ENCODE data around the gene RRAGD. TPM values are rescaled to one million over a fixed set of nuclear protein-coding genes. Genes with fewer than 3 reads are reported as not detected.

The RRAGD gene
- total RNA-seq, 1 donor from 2014 or later = 4.5 TPM

GRCh38 chr6:89371849-89372505 is 40.1 kb downstream of the RRAGD start:
- TF ChIP-seq CTCF (IDR thresholded peaks at IDR 0.05) = peak; percentile 89
- Mint-ChIP-seq H3K36me3 (ENCODE audit: unreplicated experiment) (no peaks in the 10 kb centered on the region), H3K4me3 (ENCODE audit: unreplicated experiment) (no peak overlapping the region), H3K4me1 (ENCODE audit: unreplicated experiment) (peaks cover 3% of the 10 kb centered on the region), H3K27ac (ENCODE audit: unreplicated experiment) (no peak overlapping the region), H3K9me3 (ENCODE audit: unreplicated experiment) (no peaks in the 10 kb centered on the region), H3K27me3 (ENCODE audit: unreplicated experiment) (no peaks in the 10 kb centered on the region)
- DNase-seq (ENCODE audit: extremely low spot score, unreplicated experiment) = peak; percentile 87

- H3K4me3 Mint-ChIP-seq (ENCODE audit: unreplicated experiment) = no peak overlapping the region
- no peaks in the 10 kb centered on the region for H3K36me3 Mint-ChIP-seq (ENCODE audit: unreplicated experiment)
- no peak overlapping the region for H3K27ac Mint-ChIP-seq (ENCODE audit: unreplicated experiment)
- DNase-seq (ENCODE audit: extremely low spot score, unreplicated experiment) = no peak
- H3K9me3 Mint-ChIP-seq (ENCODE audit: unreplicated experiment) = no peaks in the 10 kb centered on the region
- TF ChIP-seq CTCF (IDR thresholded peaks at IDR 0.05) = peak; percentile 55
- peaks cover 3% of the 10 kb centered on the region for H3K4me1 Mint-ChIP-seq (ENCODE audit: unreplicated experiment)
- H3K27me3 Mint-ChIP-seq (ENCODE audit: unreplicated experiment) = no peaks in the 10 kb centered on the region
Observed at GRCh38 chr6:89368999-89369398, 43.1 kb downstream of the RRAGD start.

- Mint-ChIP-seq H3K4me3 (ENCODE audit: unreplicated experiment) (no peak overlapping the region), H3K4me1 (ENCODE audit: unreplicated experiment) (peaks cover 3% of the 10 kb centered on the region), H3K27me3 (ENCODE audit: unreplicated experiment) (peaks cover under 1% of the 10 kb centered on the region), H3K36me3 (ENCODE audit: unreplicated experiment) (no peaks in the 10 kb centered on the region), H3K27ac (ENCODE audit: unreplicated experiment) (no peak overlapping the region), H3K9me3 (ENCODE audit: unreplicated experiment) (no peaks in the 10 kb centered on the region)
- no peak for DNase-seq (ENCODE audit: extremely low spot score, unreplicated experiment)
- TF ChIP-seq CTCF (IDR thresholded peaks at IDR 0.05) = peak; percentile 76
Observed at GRCh38 chr6:89368107-89368506, 44.0 kb downstream of the RRAGD start.

GRCh38 chr6:89364586-89364985 is 47.5 kb downstream of the RRAGD start:
- peaks cover 3% of the 10 kb centered on the region for H3K4me1 Mint-ChIP-seq (ENCODE audit: unreplicated experiment)
- TF ChIP-seq CTCF (IDR thresholded peaks at IDR 0.05) = no peak
- no peak overlapping the region for H3K27ac Mint-ChIP-seq (ENCODE audit: unreplicated experiment)
- H3K27me3 Mint-ChIP-seq (ENCODE audit: unreplicated experiment) = peaks cover 3% of the 10 kb centered on the region
- DNase-seq (ENCODE audit: extremely low spot score, unreplicated experiment) = no peak
- no peak overlapping the region for H3K4me3 Mint-ChIP-seq (ENCODE audit: unreplicated experiment)
- H3K36me3 Mint-ChIP-seq (ENCODE audit: unreplicated experiment) = no peaks in the 10 kb centered on the region
- H3K9me3 Mint-ChIP-seq (ENCODE audit: unreplicated experiment) = no peaks in the 10 kb centered on the region

GRCh38 chr6:89361171-89361570 is 50.9 kb downstream of the RRAGD start:
- H3K27ac Mint-ChIP-seq (ENCODE audit: unreplicated experiment) = no peak overlapping the region
- H3K9me3 Mint-ChIP-seq (ENCODE audit: unreplicated experiment) = no peaks in the 10 kb centered on the region
- no peaks in the 10 kb centered on the region for H3K36me3 Mint-ChIP-seq (ENCODE audit: unreplicated experiment)
- no peak for TF ChIP-seq CTCF (IDR thresholded peaks at IDR 0.05)
- H3K27me3 Mint-ChIP-seq (ENCODE audit: unreplicated experiment) = peaks cover 6% of the 10 kb centered on the region
- peaks cover 4% of the 10 kb centered on the region for H3K4me1 Mint-ChIP-seq (ENCODE audit: unreplicated experiment)
- H3K4me3 Mint-ChIP-seq (ENCODE audit: unreplicated experiment) = no peak overlapping the region
- DNase-seq (ENCODE audit: extremely low spot score, unreplicated experiment) = no peak
